H1 (cell line): ENCODE measurements around the gene SPOP. TPM values are rescaled to one million over a fixed set of nuclear protein-coding genes. Genes with fewer than 3 reads are reported as not detected.

Experiments used
- CHD2 ChIP-seq: IDR thresholded peaks from 2 replicates; pipeline ENCODE4 v1.6.1; 2012; ENCODE audit warnings: low read length, improper control_type of control experiment
- CTCF ChIP-seq, 3 experiments: IDR thresholded peaks; 1 replicate in 2 of 3; 2 replicates in 1 of 3; pipeline versions ENCODE4 v1.5.1 to v1.6.1; 2011; ENCODE audit warnings: low read length in 3 of 3, mild to moderate bottlenecking in 3 of 3, inconsistent platforms in 2 of 3, low read depth in 1 of 3, moderate library complexity in 1 of 3; ENCODE audit not compliant: insufficient read depth in 1 of 3; ENCODE audit errors: control extremely low read depth in 1 of 3
- EGR1 ChIP-seq: IDR thresholded peaks from 2 replicates; pipeline ENCODE4 v1.6.1; 2011; ENCODE audit warnings: low read depth, low read length, borderline replicate concordance
- JUND ChIP-seq: IDR thresholded peaks from 2 replicates; pipeline ENCODE4 v1.6.1; 2011; ENCODE audit warnings: mild to moderate bottlenecking, improper control_type of control experiment, low read length
- NRF1 ChIP-seq: IDR thresholded peaks from 2 replicates; pipeline ENCODE4 v1.6.1; 2011; ENCODE audit warnings: mild to moderate bottlenecking, low read depth, low read length, improper control_type of control experiment
- RXRA ChIP-seq: IDR thresholded peaks from 2 replicates; pipeline ENCODE4 v1.6.1; 2011; ENCODE audit warnings: low read depth, mild to moderate bottlenecking, low read length, moderate library complexity; ENCODE audit not compliant: insufficient read depth
- SIN3A ChIP-seq, 2 experiments: IDR thresholded peaks in 1 of 2; conservative IDR thresholded peaks in 1 of 2; 2 replicates each; pipeline ENCODE4 v1.6.1; 2011 to 2012; ENCODE audit warnings: low read length in 2 of 2, improper control_type of control experiment in 1 of 2, low read depth in 1 of 2, mild to moderate bottlenecking in 1 of 2
- SP4 ChIP-seq: IDR thresholded peaks from 2 replicates; pipeline ENCODE4 v1.6.1; 2012; ENCODE audit warnings: low read length, inconsistent platforms
- SRF ChIP-seq: IDR thresholded peaks from 2 replicates; pipeline ENCODE4 v1.6.1; 2011; ENCODE audit warnings: mild to moderate bottlenecking, low read depth, low read length, moderate library complexity
- polyA plus RNA-seq, 7 experiments: library from polyadenylated mRNA; depleted of rRNA in 3 of 7; stranded (reverse) in 5 of 7; unstranded in 2 of 7; fragments of >200 nt in 5 of 7; fragments of 200-250 nt in 2 of 7; gene quantifications; 1 replicate in 5 of 7; 2 replicates in 1 of 7; 4 replicates in 1 of 7; pipeline versions ENCODE4 v1.2.1 to v1.2.3, GENCODE V29; 2011 to 2013; ENCODE audit warnings: missing spikeins in 2 of 7, mixed read lengths in 2 of 7
- total RNA-seq: library from RNA; stranded (reverse); fragmentation: NEBNext Ultra II Directional; extraction: Animal tissue kit (Norgen Biotek cat#: 25700); gene quantifications from 2 replicates; pipeline ENCODE4 v1.2.1, GENCODE V29; 2021
- TF ChIP-seq, protein P1 (sequence below): fragments of 300-600 bp; sonication (generic); IDR thresholded peaks from 2 replicates; pipeline ENCODE4 v1.7.1; 2012; ENCODE audit warnings: low read length, moderate library complexity, mild to moderate bottlenecking, inconsistent platforms; ENCODE audit not compliant: insufficient replicate concordance

The SPOP gene
- total and polyA plus RNA-seq, 2 of the 8 experiments (the other 6 are each of a cell fraction or from before 2014, with no cell fraction given) = 13.3 to 25.6 TPM

GRCh38 chr17:49632201-49632600 lies 45.7 kb downstream of the SPOP start (continued):
- TF ChIP-seq, protein P1, sequence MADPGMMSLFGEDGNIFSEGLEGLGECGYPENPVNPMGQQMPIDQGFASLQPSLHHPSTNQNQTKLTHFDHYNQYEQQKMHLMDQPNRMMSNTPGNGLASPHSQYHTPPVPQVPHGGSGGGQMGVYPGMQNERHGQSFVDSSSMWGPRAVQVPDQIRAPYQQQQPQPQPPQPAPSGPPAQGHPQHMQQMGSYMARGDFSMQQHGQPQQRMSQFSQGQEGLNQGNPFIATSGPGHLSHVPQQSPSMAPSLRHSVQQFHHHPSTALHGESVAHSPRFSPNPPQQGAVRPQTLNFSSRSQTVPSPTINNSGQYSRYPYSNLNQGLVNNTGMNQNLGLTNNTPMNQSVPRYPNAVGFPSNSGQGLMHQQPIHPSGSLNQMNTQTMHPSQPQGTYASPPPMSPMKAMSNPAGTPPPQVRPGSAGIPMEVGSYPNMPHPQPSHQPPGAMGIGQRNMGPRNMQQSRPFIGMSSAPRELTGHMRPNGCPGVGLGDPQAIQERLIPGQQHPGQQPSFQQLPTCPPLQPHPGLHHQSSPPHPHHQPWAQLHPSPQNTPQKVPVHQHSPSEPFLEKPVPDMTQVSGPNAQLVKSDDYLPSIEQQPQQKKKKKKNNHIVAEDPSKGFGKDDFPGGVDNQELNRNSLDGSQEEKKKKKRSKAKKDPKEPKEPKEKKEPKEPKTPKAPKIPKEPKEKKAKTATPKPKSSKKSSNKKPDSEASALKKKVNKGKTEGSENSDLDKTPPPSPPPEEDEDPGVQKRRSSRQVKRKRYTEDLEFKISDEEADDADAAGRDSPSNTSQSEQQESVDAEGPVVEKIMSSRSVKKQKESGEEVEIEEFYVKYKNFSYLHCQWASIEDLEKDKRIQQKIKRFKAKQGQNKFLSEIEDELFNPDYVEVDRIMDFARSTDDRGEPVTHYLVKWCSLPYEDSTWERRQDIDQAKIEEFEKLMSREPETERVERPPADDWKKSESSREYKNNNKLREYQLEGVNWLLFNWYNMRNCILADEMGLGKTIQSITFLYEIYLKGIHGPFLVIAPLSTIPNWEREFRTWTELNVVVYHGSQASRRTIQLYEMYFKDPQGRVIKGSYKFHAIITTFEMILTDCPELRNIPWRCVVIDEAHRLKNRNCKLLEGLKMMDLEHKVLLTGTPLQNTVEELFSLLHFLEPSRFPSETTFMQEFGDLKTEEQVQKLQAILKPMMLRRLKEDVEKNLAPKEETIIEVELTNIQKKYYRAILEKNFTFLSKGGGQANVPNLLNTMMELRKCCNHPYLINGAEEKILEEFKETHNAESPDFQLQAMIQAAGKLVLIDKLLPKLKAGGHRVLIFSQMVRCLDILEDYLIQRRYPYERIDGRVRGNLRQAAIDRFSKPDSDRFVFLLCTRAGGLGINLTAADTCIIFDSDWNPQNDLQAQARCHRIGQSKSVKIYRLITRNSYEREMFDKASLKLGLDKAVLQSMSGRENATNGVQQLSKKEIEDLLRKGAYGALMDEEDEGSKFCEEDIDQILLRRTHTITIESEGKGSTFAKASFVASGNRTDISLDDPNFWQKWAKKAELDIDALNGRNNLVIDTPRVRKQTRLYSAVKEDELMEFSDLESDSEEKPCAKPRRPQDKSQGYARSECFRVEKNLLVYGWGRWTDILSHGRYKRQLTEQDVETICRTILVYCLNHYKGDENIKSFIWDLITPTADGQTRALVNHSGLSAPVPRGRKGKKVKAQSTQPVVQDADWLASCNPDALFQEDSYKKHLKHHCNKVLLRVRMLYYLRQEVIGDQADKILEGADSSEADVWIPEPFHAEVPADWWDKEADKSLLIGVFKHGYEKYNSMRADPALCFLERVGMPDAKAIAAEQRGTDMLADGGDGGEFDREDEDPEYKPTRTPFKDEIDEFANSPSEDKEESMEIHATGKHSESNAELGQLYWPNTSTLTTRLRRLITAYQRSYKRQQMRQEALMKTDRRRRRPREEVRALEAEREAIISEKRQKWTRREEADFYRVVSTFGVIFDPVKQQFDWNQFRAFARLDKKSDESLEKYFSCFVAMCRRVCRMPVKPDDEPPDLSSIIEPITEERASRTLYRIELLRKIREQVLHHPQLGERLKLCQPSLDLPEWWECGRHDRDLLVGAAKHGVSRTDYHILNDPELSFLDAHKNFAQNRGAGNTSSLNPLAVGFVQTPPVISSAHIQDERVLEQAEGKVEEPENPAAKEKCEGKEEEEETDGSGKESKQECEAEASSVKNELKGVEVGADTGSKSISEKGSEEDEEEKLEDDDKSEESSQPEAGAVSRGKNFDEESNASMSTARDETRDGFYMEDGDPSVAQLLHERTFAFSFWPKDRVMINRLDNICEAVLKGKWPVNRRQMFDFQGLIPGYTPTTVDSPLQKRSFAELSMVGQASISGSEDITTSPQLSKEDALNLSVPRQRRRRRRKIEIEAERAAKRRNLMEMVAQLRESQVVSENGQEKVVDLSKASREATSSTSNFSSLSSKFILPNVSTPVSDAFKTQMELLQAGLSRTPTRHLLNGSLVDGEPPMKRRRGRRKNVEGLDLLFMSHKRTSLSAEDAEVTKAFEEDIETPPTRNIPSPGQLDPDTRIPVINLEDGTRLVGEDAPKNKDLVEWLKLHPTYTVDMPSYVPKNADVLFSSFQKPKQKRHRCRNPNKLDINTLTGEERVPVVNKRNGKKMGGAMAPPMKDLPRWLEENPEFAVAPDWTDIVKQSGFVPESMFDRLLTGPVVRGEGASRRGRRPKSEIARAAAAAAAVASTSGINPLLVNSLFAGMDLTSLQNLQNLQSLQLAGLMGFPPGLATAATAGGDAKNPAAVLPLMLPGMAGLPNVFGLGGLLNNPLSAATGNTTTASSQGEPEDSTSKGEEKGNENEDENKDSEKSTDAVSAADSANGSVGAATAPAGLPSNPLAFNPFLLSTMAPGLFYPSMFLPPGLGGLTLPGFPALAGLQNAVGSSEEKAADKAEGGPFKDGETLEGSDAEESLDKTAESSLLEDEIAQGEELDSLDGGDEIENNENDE = no peak
- TF ChIP-seq RXRA (no peak), SRF (no peak), SIN3A (conservative IDR thresholded peaks at IDR 0.05 in 1 of 2, IDR thresholded peaks at IDR 0.05 in 1 of 2; ENCODE audit: low read depth in 1 of 2, low read length in 2 of 2) (no peak), NRF1 (no peak), CHD2 (no peak), SP4 (no peak), CTCF (IDR thresholded peaks at IDR 0.05; ENCODE audit: control extremely low read depth in 1 of 3, insufficient read depth in 1 of 3, low read depth in 1 of 3, low read length in 3 of 3) (no peak), JUND (no peak), EGR1 (no peak)
